Astrocyte (in vitro differentiated cells and primary cell): ENCODE measurements around the gene PHYHD1. TPM values are rescaled to one million over a fixed set of nuclear protein-coding genes. Genes with fewer than 3 reads are reported as not detected.

Experiments
- DNase-seq: peaks from one replicate; pipeline ENCODE4 v3.0.0-alpha.2; 2010; ENCODE audit warnings: low read depth
- FAIRE-seq: peaks from 2 replicates; lab custom pipeline; 2011; peaks lifted over from hg19 to GRCh38; lab: Jason Lieb, UNC
- H2AFZ ChIP-seq: 2 replicates; pipeline ENCODE4 v1.6.0; 2012; ENCODE audit warnings: low read depth, low read length, inconsistent platforms
- H3K27ac ChIP-seq: 2 replicates; pipeline ENCODE4 v1.5.1; 2011; ENCODE audit warnings: low read depth, low read length, inconsistent platforms
- H3K27me3 ChIP-seq: 2 replicates; pipeline ENCODE4 v1.6.0; 2011; ENCODE audit warnings: low read length, inconsistent platforms; ENCODE audit not compliant: insufficient read depth
- H3K36me3 ChIP-seq: 2 replicates; pipeline ENCODE4 v1.5.1; 2011; ENCODE audit warnings: low read length, inconsistent platforms; ENCODE audit not compliant: insufficient read depth
- H3K4me1 ChIP-seq: 2 replicates; pipeline ENCODE4 v1.5.1; 2011; ENCODE audit warnings: low read length, inconsistent platforms; ENCODE audit not compliant: insufficient read depth
- H3K4me2 ChIP-seq: 2 replicates; pipeline ENCODE4 v1.6.0; 2012; ENCODE audit warnings: low read length, inconsistent platforms
- H3K4me3 ChIP-seq: 2 replicates; pipeline ENCODE4 v1.5.1; 2011; ENCODE audit warnings: low read depth, mild to moderate bottlenecking, low read length, inconsistent platforms; ENCODE audit not compliant: insufficient read depth
- H3K79me2 ChIP-seq: 2 replicates; pipeline ENCODE4 v1.6.0; 2012; ENCODE audit warnings: mild to moderate bottlenecking, low read length, inconsistent platforms; ENCODE audit not compliant: insufficient read depth
- H3K9ac ChIP-seq: 2 replicates; pipeline ENCODE4 v1.6.0; 2012; ENCODE audit warnings: mild to moderate bottlenecking, low read length, inconsistent platforms
- H3K9me3 ChIP-seq: 2 replicates; pipeline ENCODE4 v1.5.1; 2012; ENCODE audit warnings: low read depth, mild to moderate bottlenecking, low read length, inconsistent platforms; ENCODE audit not compliant: insufficient read depth
- H4K20me1 ChIP-seq: 2 replicates; pipeline ENCODE4 v1.6.0; 2012; ENCODE audit warnings: low read length, inconsistent platforms; ENCODE audit not compliant: insufficient read depth
- H3K27ac Mint-ChIP-seq: one replicate; pipeline ENCODE4 v1.8.0; 2021; ENCODE audit warnings: mild to moderate bottlenecking, mixed read lengths; ENCODE audit not compliant: unreplicated experiment
- H3K27me3 Mint-ChIP-seq: one replicate; pipeline ENCODE4 v1.8.0; 2021; ENCODE audit warnings: low read depth, mixed read lengths; ENCODE audit not compliant: unreplicated experiment
- H3K36me3 Mint-ChIP-seq: one replicate; pipeline ENCODE4 v1.8.0; 2021; ENCODE audit warnings: low read depth, mixed read lengths; ENCODE audit not compliant: unreplicated experiment
- H3K4me1 Mint-ChIP-seq: one replicate; pipeline ENCODE4 v1.8.0; 2021; ENCODE audit warnings: low read depth, mixed read lengths; ENCODE audit not compliant: unreplicated experiment
- H3K4me3 Mint-ChIP-seq: one replicate; pipeline ENCODE4 v1.8.0; 2021; ENCODE audit warnings: mild to moderate bottlenecking, moderate library complexity, mixed read lengths; ENCODE audit not compliant: unreplicated experiment
- H3K9me3 Mint-ChIP-seq: one replicate; pipeline ENCODE4 v1.8.0; 2021; ENCODE audit warnings: mild to moderate bottlenecking, mixed read lengths; ENCODE audit not compliant: unreplicated experiment
- EZH2 ChIP-seq: IDR thresholded peaks from 2 replicates; pipeline ENCODE4 v1.6.1; 2012; ENCODE audit warnings: mild to moderate bottlenecking, low read length, inconsistent platforms; ENCODE audit not compliant: insufficient read depth
- total RNA-seq: library from RNA; stranded (reverse); gene quantifications from 2 replicates; pipeline ENCODE4 v1.2.1, GENCODE V29; 2021
- TF ChIP-seq, protein P1 (sequence below): IDR thresholded peaks from 2 replicates; pipeline ENCODE4 v1.5.1; 2011; ENCODE audit warnings: low read depth, mild to moderate bottlenecking, inconsistent platforms, low read length, moderate library complexity; ENCODE audit not compliant: insufficient read depth

PHYHD1 gene
- total RNA-seq, 1 donor from 2014 or later, result 6.1 TPM

DNA sequence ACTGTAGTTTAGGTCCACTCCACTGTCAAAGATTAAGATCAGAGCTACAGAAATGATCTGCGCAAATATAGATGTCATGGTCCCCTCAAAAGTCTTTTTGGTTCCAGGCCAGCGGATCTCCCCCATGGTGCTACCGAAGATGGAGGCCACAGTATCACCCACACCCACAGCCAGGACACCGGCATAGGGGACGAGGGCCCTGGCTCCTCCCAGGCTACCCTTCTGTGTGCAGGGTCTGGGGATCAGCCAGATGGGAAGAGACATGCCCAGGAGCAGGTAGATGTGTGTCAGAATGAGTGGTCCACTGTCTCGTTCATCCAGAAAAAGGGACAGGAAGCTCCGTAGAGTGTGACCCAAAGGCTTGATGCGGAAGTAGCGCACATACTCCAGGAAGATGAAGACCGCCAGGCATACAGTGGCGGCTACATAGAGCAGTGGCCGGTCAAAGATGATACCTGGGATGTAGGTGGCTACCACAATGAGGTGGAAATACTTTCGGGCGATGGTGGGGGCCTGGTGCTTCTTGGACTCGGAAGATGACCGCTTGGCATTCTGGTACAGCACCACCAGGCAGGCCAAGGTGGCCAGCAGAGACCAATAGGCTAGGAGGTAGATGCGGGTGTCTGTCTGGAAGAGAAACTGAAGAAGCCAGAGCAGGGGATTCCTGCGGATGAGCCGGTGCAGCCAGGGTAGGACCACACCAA is 25.2 kb downstream of the PHYHD1 start:
- Histone ChIP-seq H3K4me3 (peak overlapping the region; percentile 86), H2AFZ (no peak overlapping the region), H3K9ac (no peak overlapping the region), H3K4me2 (peak overlapping the region; percentile 97), H3K27ac (no peak overlapping the region), H3K79me2 (peaks cover 33% of the 10 kb centered on the region), H3K27me3 (no peaks in the 10 kb centered on the region), H3K9me3 (no peaks in the 10 kb centered on the region), H3K4me1 (peaks cover 11% of the 10 kb centered on the region), H3K36me3 (peaks cover 6% of the 10 kb centered on the region), H4K20me1 (peaks cover 11% of the 10 kb centered on the region)
- Mint-ChIP-seq H3K4me3 (peak overlapping the region; percentile 94), H3K27me3 (no peaks in the 10 kb centered on the region), H3K36me3 (peaks cover 10% of the 10 kb centered on the region), H3K27ac (no peak overlapping the region), H3K9me3 (no peaks in the 10 kb centered on the region), H3K4me1 (peaks cover 6% of the 10 kb centered on the region)
- FAIRE-seq (no peak), DNase-seq (no peak)
- TF ChIP-seq, protein P1, sequence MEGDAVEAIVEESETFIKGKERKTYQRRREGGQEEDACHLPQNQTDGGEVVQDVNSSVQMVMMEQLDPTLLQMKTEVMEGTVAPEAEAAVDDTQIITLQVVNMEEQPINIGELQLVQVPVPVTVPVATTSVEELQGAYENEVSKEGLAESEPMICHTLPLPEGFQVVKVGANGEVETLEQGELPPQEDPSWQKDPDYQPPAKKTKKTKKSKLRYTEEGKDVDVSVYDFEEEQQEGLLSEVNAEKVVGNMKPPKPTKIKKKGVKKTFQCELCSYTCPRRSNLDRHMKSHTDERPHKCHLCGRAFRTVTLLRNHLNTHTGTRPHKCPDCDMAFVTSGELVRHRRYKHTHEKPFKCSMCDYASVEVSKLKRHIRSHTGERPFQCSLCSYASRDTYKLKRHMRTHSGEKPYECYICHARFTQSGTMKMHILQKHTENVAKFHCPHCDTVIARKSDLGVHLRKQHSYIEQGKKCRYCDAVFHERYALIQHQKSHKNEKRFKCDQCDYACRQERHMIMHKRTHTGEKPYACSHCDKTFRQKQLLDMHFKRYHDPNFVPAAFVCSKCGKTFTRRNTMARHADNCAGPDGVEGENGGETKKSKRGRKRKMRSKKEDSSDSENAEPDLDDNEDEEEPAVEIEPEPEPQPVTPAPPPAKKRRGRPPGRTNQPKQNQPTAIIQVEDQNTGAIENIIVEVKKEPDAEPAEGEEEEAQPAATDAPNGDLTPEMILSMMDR, result no peak
- TF ChIP-seq EZH2, result no peak

DNA sequence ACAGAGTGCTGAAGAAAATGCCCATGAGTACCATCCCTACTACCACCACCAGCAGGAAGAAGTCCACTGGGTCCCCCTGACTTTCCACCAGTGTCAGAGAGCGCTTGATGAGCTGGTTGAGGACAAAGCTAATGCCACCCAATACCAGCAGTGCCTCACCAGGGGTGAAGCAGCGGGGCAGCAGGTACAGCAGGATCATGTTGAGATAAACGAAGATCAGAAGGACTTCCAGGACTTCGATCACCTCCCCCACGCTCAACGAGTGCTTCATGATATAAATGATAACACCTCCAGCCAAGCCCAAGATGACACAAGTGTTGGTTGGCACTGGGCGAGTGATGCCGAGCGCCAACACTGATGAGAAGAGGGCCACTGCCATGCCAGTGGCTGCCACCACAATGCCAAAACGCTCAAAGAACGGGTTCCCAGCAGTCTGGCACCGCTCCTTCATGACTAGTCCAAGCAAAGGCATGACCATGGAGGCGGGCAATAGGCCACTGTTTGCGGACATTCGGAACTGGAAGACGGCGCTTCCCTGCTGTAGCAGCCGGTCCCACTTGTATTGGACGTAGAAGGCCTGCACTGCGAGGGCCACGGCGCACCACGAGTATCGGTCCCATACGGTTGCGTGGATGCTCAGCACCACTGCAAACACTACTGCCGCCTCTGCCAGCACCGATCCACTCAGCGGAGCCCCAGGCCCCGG is 25.9 kb downstream of the PHYHD1 start:
- Histone ChIP-seq H3K4me2 (peak overlapping the region; percentile 97), H4K20me1 (peaks cover 11% of the 10 kb centered on the region), H2AFZ (peak overlapping the region; percentile 90), H3K79me2 (peaks cover 33% of the 10 kb centered on the region), H3K27me3 (no peaks in the 10 kb centered on the region), H3K36me3 (peaks cover 6% of the 10 kb centered on the region), H3K9ac (peak overlapping the region; percentile 97), H3K9me3 (no peaks in the 10 kb centered on the region), H3K27ac (peak overlapping the region; percentile 90), H3K4me1 (peaks cover 11% of the 10 kb centered on the region), H3K4me3 (peak overlapping the region; percentile 86)
- Mint-ChIP-seq H3K9me3 (no peaks in the 10 kb centered on the region), H3K27me3 (no peaks in the 10 kb centered on the region), H3K4me1 (peaks cover 6% of the 10 kb centered on the region), H3K36me3 (peaks cover 12% of the 10 kb centered on the region), H3K27ac (peak overlapping the region; percentile 96), H3K4me3 (peak overlapping the region; percentile 94)
- no peak for FAIRE-seq
- TF ChIP-seq EZH2, result no peak
- TF ChIP-seq, protein P1, result no peak
- peak; percentile 26 for DNase-seq

DNA sequence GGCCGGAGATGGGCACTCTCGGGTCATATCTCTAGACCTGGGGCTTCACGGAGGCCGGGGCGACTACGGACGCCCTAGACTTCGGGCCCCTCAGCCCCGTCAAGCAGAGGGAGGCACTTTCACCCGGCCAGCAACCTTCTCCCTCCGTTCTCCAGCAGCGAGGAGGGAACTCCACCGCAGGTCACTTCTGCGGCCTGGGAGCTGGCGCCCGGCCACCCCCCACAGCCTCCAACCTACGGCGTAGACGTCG is 26.4 kb downstream of the PHYHD1 start:
- Mint-ChIP-seq H3K4me1 (peaks cover 6% of the 10 kb centered on the region), H3K36me3 (peaks cover 12% of the 10 kb centered on the region), H3K27me3 (no peaks in the 10 kb centered on the region), H3K9me3 (no peaks in the 10 kb centered on the region), H3K4me3 (peak overlapping the region; percentile 94), H3K27ac (peak overlapping the region; percentile 96)
- Histone ChIP-seq H3K4me1 (peaks cover 11% of the 10 kb centered on the region), H3K27me3 (no peaks in the 10 kb centered on the region), H4K20me1 (peaks cover 11% of the 10 kb centered on the region), H3K9me3 (no peaks in the 10 kb centered on the region), H3K4me3 (peak overlapping the region; percentile 86), H3K36me3 (peaks cover 6% of the 10 kb centered on the region), H2AFZ (peak overlapping the region; percentile 90), H3K79me2 (peaks cover 33% of the 10 kb centered on the region), H3K27ac (peak overlapping the region; percentile 90), H3K4me2 (peak overlapping the region; percentile 97), H3K9ac (peak overlapping the region; percentile 97)
- FAIRE-seq (no peak), DNase-seq (no peak)
- TF ChIP-seq, protein P1, result no peak
- no peak for TF ChIP-seq EZH2
